HepG2 (cell line): ENCODE results near the gene RPL18. TPM values are rescaled to one million over a fixed set of nuclear protein-coding genes. Genes with fewer than 3 reads are reported as not detected.
A peak's percentile ranks its signal among the peaks of the same experiment; 100 is the strongest.

ENCODE experiments used
- MNT ChIP-seq: fragments of 450-650 bp; IDR thresholded peaks from 2 replicates; pipeline ENCODE4 v1.6.1; 2016
- NFAT5 ChIP-seq: sonication (generic); formaldehyde crosslinking; IDR thresholded peaks from 2 replicates; pipeline ENCODE4 v1.4.0; 2020; ENCODE audit warnings: missing genetic modification reagents
- NFIB ChIP-seq: sonication (generic); formaldehyde crosslinking; IDR thresholded peaks from 2 replicates; pipeline ENCODE4 v1.9.0; 2021; ENCODE audit warnings: missing genetic modification reagents, mild to moderate bottlenecking, borderline replicate concordance
- SP2 ChIP-seq: sonication (generic); formaldehyde crosslinking; IDR thresholded peaks from 2 replicates; pipeline ENCODE4 v1.5.1; 2020; ENCODE audit warnings: mild to moderate bottlenecking, missing genetic modification reagents
- XRCC5 ChIP-seq: fragments of 200-400 bp; formaldehyde crosslinking; optimal IDR thresholded peaks from 2 replicates; pipeline ENCODE3; 2017; ENCODE audit warnings: mild to moderate bottlenecking, low read length
- ZNF296 ChIP-seq: sonication (generic); formaldehyde crosslinking; conservative IDR thresholded peaks from 2 replicates; pipeline ENCODE4 v1.5.0; 2020; ENCODE audit warnings: mild to moderate bottlenecking, missing genetic modification reagents
- ZNF546 ChIP-seq: sonication (generic); formaldehyde crosslinking; conservative IDR thresholded peaks from 2 replicates; pipeline ENCODE4 v1.8.1; 2023; ENCODE audit warnings: mild to moderate bottlenecking, missing genetic modification reagents
- polyA plus RNA-seq, 8 experiments: library from polyadenylated mRNA; depleted of rRNA in 3 of 8; stranded (reverse) in 7 of 8; unstranded in 1 of 8; fragments of >200 nt; fragmentation: Illumina TruSeq in 4 of 8; extraction: Trizol in 4 of 8; gene quantifications; 2 replicates each; pipeline versions ENCODE4 v1.2.1 to v1.2.3, GENCODE V29; 2011 to 2016; ENCODE audit warnings: low read depth in 4 of 8, missing spikeins in 1 of 8, mixed read lengths in 1 of 8; ENCODE audit not compliant: insufficient read depth in 1 of 8
- total RNA-seq, 5 experiments: library from RNA; depleted of rRNA; stranded (reverse); fragments of >200 nt; fragmentation: Illumina TruSeq; extraction: Trizol; gene quantifications; 2 replicates each; pipeline ENCODE4 v1.2.3, GENCODE V29; 2016; ENCODE audit warnings: low read depth in 1 of 5
- TF ChIP-seq, protein P1 (sequence below): IDR thresholded peaks from 2 replicates; pipeline ENCODE4 v1.4.0; 2020; ENCODE audit warnings: mild to moderate bottlenecking, missing genetic modification reagents
- TF ChIP-seq, protein P2 (sequence below): sonication (generic); formaldehyde crosslinking; IDR thresholded peaks from 2 replicates; pipeline ENCODE4 v1.8.0; 2022; ENCODE audit warnings: missing genetic modification reagents, mild to moderate bottlenecking, inconsistent platforms, borderline replicate concordance
- TF ChIP-seq, protein P3 (sequence below): sonication (generic); formaldehyde crosslinking; IDR thresholded peaks from 2 replicates; pipeline ENCODE4 v1.4.0; 2020; ENCODE audit warnings: low read depth, mild to moderate bottlenecking, missing genetic modification reagents
- TF ChIP-seq, protein P4 (sequence below): sonication (generic); formaldehyde crosslinking; IDR thresholded peaks from 2 replicates; pipeline ENCODE4 v1.9.0; 2021; ENCODE audit warnings: missing genetic modification reagents, borderline replicate concordance

Gene RPL18
- total and polyA plus RNA-seq, 2 of the 13 experiments (the other 11 are each of a cell fraction or from before 2014, with no cell fraction given) = 1,485 to 1,639 TPM

DNA sequence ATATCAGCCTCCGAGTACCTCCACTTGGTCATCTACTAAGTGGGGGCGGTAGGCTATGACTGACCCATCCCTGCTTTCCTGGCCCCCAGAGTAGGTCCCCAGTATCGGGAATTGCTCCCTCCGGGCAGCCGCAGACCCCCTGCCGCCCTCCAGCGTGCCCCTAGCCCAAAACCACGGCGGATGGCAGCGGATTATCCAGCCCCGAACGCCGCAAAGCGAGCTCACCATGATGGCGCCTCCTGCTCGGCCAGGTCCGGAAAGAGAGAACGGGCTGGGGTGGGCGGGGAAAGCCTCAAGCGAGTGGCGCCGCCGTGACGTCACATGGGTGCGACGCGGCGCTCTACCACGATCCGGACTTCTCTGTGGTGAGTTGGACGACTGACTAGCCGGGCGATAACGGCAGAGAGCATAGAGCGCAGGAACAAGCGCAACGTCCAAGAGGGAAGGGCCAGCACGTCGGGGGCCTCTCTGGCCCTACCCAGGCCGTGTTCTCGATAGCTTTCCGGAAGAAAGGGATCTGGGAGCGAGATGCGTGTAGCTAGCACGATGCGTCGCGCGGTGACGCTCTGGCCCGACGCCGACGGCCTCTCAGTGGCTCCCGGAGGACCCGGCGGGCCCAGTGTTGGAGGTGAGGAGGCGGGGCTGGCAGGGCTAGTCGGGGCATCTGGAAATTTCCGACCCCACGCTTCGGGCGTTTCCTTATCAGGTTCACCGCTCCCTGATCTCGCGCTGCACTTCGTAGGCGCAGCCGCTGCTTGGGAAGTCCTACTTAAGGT, at the start of gene RPL18, which contains the start of gene SPHK2 (continued):
- TF ChIP-seq NFAT5 (CRISPR knock-in tag) = peak; percentile 82
- TF ChIP-seq, protein P1, sequence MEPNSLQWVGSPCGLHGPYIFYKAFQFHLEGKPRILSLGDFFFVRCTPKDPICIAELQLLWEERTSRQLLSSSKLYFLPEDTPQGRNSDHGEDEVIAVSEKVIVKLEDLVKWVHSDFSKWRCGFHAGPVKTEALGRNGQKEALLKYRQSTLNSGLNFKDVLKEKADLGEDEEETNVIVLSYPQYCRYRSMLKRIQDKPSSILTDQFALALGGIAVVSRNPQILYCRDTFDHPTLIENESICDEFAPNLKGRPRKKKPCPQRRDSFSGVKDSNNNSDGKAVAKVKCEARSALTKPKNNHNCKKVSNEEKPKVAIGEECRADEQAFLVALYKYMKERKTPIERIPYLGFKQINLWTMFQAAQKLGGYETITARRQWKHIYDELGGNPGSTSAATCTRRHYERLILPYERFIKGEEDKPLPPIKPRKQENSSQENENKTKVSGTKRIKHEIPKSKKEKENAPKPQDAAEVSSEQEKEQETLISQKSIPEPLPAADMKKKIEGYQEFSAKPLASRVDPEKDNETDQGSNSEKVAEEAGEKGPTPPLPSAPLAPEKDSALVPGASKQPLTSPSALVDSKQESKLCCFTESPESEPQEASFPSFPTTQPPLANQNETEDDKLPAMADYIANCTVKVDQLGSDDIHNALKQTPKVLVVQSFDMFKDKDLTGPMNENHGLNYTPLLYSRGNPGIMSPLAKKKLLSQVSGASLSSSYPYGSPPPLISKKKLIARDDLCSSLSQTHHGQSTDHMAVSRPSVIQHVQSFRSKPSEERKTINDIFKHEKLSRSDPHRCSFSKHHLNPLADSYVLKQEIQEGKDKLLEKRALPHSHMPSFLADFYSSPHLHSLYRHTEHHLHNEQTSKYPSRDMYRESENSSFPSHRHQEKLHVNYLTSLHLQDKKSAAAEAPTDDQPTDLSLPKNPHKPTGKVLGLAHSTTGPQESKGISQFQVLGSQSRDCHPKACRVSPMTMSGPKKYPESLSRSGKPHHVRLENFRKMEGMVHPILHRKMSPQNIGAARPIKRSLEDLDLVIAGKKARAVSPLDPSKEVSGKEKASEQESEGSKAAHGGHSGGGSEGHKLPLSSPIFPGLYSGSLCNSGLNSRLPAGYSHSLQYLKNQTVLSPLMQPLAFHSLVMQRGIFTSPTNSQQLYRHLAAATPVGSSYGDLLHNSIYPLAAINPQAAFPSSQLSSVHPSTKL (CRISPR knock-in tag) = peak; percentile 68
- TF ChIP-seq, protein P2, sequence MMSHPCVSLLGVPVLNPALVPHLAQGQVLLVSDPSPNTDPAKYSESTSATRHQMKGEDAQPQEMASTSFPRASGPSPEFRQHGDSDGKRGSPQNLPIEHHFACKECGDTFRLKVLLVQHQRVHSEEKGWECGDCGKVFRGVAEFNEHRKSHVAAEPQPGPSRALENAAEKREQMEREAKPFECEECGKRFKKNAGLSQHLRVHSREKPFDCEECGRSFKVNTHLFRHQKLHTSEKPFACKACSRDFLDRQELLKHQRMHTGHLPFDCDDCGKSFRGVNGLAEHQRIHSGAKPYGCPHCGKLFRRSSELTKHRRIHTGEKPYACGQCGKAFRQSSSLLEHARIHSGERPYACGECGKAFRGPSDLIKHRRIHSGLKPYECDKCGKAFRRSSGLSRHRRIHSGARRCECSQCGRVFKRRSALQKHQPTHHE (CRISPR knock-in tag) = peak; percentile 88; the same call in 1 of the 2 replicates
- TF ChIP-seq SP2 (CRISPR knock-in tag) = peak; percentile 71; the same call in 1 of the 2 replicates
- peak; percentile 88 for TF ChIP-seq XRCC5
- no peak; the same call in none of the 2 replicates for TF ChIP-seq MNT
- TF ChIP-seq NFIB (CRISPR knock-in tag) = no peak
- TF ChIP-seq, protein P3, sequence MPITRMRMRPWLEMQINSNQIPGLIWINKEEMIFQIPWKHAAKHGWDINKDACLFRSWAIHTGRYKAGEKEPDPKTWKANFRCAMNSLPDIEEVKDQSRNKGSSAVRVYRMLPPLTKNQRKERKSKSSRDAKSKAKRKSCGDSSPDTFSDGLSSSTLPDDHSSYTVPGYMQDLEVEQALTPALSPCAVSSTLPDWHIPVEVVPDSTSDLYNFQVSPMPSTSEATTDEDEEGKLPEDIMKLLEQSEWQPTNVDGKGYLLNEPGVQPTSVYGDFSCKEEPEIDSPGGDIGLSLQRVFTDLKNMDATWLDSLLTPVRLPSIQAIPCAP (CRISPR knock-in tag) = no peak
- peak; percentile 85 for TF ChIP-seq ZNF546 (CRISPR knock-in tag)
- 0 out of 2 replicates have a peak, but pooled peaks have one; percentile 34 for TF ChIP-seq ZNF296 (CRISPR knock-in tag)
- TF ChIP-seq, protein P4, sequence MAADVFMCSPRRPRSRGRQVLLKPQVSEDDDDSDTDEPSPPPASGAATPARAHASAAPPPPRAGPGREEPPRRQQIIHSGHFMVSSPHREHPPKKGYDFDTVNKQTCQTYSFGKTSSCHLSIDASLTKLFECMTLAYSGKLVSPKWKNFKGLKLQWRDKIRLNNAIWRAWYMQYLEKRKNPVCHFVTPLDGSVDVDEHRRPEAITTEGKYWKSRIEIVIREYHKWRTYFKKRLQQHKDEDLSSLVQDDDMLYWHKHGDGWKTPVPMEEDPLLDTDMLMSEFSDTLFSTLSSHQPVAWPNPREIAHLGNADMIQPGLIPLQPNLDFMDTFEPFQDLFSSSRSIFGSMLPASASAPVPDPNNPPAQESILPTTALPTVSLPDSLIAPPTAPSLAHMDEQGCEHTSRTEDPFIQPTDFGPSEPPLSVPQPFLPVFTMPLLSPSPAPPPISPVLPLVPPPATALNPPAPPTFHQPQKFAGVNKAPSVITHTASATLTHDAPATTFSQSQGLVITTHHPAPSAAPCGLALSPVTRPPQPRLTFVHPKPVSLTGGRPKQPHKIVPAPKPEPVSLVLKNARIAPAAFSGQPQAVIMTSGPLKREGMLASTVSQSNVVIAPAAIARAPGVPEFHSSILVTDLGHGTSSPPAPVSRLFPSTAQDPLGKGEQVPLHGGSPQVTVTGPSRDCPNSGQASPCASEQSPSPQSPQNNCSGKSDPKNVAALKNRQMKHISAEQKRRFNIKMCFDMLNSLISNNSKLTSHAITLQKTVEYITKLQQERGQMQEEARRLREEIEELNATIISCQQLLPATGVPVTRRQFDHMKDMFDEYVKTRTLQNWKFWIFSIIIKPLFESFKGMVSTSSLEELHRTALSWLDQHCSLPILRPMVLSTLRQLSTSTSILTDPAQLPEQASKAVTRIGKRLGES (CRISPR knock-in tag) = no peak
